Measurements from ENCODE around the gene ITGB3. TPM values are rescaled to one million over a fixed set of nuclear protein-coding genes. Genes with fewer than 3 reads are reported as not detected.

The ITGB3 gene
- total and polyA plus RNA-seq, 9 of the 15 experiments (the other 6 are each of a cell fraction or from before 2014, with no cell fraction given), result 0.08 to 2.6 (median 0.62) TPM; not detected in 1

DNA sequence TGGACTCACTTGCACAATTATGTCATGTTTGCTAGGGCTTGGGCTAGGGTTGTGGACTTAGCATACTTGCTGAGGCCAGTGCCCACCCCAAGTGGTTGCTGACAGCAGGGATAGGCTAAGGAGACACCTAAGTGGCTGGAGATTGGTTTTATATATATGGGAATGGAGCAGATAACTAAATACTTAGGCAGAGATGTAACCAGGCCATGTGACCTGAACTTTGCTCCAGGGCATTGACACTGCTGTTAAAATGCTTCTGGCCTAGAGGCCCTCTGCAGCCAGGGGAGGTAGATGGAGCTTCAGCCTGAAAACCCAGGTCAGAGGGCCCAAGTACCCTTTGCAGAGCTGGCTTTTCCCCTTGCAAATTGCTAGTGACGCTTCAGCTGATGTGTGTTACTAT is 1.4 kb upstream of the ITGB3 start:
- H3K9me1 ChIP-seq (ENCODE audit: control insufficient read depth, insufficient read depth, low read length), result no peaks in the 10 kb centered on the region
- ATAC-seq (no peak), FAIRE-seq (no peak), DNase-seq (ENCODE audit: extremely low read depth in 1 of 4, low spot score in 3 of 4) (no peak)
- ChIA-PET CTCF (ENCODE audit: low intra/inter-chr PET ratio) (no interaction called here), POLR2A (interaction anchor here (0.7 to 2.5 kb wide), 4 partner anchors 9 to 36 kb away, joined by 3 to 7 read pairs (median 3); no protein-coding TSS in a partner anchor)
- no peaks in the 10 kb centered on the region for H4K20me1 ChIP-seq (replicated peaks; ENCODE audit: control insufficient read depth, insufficient read depth, low read length)
- H3K79me2 ChIP-seq (ENCODE audit: control insufficient read depth, insufficient read depth, low read length), result no peaks in the 10 kb centered on the region
- H3K4me3 ChIP-seq, result no peak overlapping the region
- intact Hi-C loops (cut with micrococcal nuclease) (no loop called here), in situ Hi-C loops (cut with MboI) (no loop called here)
- 0 out of 2 replicates have a peak overlapping the region, but pooled peaks have one; percentile 3 for H2AFZ ChIP-seq (ENCODE audit: low read depth, low read length)
- H3K36me3 ChIP-seq (ENCODE audit: control insufficient read depth, insufficient read depth, low read length), result no peaks in the 10 kb centered on the region
- H3K27ac ChIP-seq (ENCODE audit: extremely low read depth, low read depth, low read length), result no peak overlapping the region
- no peaks in the 10 kb centered on the region for H3K9me3 ChIP-seq (replicated peaks; ENCODE audit: control insufficient read depth, insufficient read depth, low read depth, low read length)
- H3K9ac ChIP-seq (ENCODE audit: insufficient read depth in 1 of 2, low read depth in 2 of 2, low read length in 2 of 2), result no peak overlapping the region
- TF ChIP-seq NRF1 (conservative IDR thresholded peaks at IDR 0.05 in 1 of 2, IDR thresholded peaks at IDR 0.05 in 1 of 2) (no peak), CHD1 (IDR thresholded peaks at IDR 0.05; ENCODE audit: low read length) (no peak), ELF4 (CRISPR knock-in tag; IDR thresholded peaks at IDR 0.05) (no peak), ZNF507 (tag; conservative IDR thresholded peaks at IDR 0.05) (peak; percentile 20; the same call in 1 of the 2 replicates), TAF1 (IDR thresholded peaks at IDR 0.05; ENCODE audit: control insufficient read depth, extremely low read depth, insufficient read depth, low read length, severe bottlenecking) (no peak), EHMT2 (IDR thresholded peaks at IDR 0.05) (no peak), OTX1 (CRISPR knock-in tag; IDR thresholded peaks at IDR 0.05) (no peak), HDAC2 (IDR thresholded peaks at IDR 0.05) (no peak), ZBTB5 (IDR thresholded peaks at IDR 0.05) (no peak), POLR3A (IDR thresholded peaks at IDR 0.05; ENCODE audit: borderline replicate concordance, extremely low read depth, insufficient read depth, insufficient read length) (no peak), DMBX1 (CRISPR knock-in tag; IDR thresholded peaks at IDR 0.05; ENCODE audit: borderline replicate concordance) (no peak), HNRNPL (IDR thresholded peaks at IDR 0.05; ENCODE audit: low read depth, low read length) (no peak)
- TF ChIP-seq, protein P1, sequence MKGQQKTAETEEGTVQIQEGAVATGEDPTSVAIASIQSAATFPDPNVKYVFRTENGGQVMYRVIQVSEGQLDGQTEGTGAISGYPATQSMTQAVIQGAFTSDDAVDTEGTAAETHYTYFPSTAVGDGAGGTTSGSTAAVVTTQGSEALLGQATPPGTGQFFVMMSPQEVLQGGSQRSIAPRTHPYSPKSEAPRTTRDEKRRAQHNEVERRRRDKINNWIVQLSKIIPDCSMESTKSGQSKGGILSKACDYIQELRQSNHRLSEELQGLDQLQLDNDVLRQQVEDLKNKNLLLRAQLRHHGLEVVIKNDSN (CRISPR knock-in tag; IDR thresholded peaks at IDR 0.05), result peak; percentile 31; the same call in 1 of the 2 replicates
- TF ChIP-seq, protein P2, sequence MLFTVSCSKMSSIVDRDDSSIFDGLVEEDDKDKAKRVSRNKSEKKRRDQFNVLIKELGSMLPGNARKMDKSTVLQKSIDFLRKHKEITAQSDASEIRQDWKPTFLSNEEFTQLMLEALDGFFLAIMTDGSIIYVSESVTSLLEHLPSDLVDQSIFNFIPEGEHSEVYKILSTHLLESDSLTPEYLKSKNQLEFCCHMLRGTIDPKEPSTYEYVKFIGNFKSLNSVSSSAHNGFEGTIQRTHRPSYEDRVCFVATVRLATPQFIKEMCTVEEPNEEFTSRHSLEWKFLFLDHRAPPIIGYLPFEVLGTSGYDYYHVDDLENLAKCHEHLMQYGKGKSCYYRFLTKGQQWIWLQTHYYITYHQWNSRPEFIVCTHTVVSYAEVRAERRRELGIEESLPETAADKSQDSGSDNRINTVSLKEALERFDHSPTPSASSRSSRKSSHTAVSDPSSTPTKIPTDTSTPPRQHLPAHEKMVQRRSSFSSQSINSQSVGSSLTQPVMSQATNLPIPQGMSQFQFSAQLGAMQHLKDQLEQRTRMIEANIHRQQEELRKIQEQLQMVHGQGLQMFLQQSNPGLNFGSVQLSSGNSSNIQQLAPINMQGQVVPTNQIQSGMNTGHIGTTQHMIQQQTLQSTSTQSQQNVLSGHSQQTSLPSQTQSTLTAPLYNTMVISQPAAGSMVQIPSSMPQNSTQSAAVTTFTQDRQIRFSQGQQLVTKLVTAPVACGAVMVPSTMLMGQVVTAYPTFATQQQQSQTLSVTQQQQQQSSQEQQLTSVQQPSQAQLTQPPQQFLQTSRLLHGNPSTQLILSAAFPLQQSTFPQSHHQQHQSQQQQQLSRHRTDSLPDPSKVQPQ (CRISPR knock-in tag; IDR thresholded peaks at IDR 0.05; ENCODE audit: borderline replicate concordance), result no peak
- TF ChIP-seq, protein P3, sequence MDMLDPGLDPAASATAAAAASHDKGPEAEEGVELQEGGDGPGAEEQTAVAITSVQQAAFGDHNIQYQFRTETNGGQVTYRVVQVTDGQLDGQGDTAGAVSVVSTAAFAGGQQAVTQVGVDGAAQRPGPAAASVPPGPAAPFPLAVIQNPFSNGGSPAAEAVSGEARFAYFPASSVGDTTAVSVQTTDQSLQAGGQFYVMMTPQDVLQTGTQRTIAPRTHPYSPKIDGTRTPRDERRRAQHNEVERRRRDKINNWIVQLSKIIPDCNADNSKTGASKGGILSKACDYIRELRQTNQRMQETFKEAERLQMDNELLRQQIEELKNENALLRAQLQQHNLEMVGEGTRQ (CRISPR knock-in tag; IDR thresholded peaks at IDR 0.05), result peak; percentile 17; the same call in 1 of the 2 replicates
- BruUV-seq (replicated peaks), result no TSS peak
- H3K4me1 ChIP-seq (replicated peaks in 1 of 2; ENCODE audit: control insufficient read depth in 2 of 2, insufficient read depth in 2 of 2, low read length in 2 of 2), result peaks cover 24 to 28% of the 10 kb centered on the region in 2 experiments
- H3K27me3 ChIP-seq (ENCODE audit: control insufficient read depth in 2 of 2, insufficient read depth in 2 of 2, low read length in 2 of 2), result no peaks in the 10 kb centered on the region
- no peak overlapping the region for H3K4me2 ChIP-seq (ENCODE audit: insufficient read depth, low read length)
- 80% methylated on average over 1 of the region's 1 CpG for WGBS (ENCODE audit: insufficient coverage, low coverage, missing lambda C conversion rate)
